NCI-H146 (cell line): Measurements from ENCODE around the gene TVP23A.
"Not testable (repeated sequence)": the region's sequence is repeated elsewhere in the genome, so short reads cannot be mapped to it uniquely, and the experiment has no call there.

Source experiments
- DNase-seq: peaks from one replicate; lab custom pipeline; 2025; lab: John Stamatoyannopoulos, UW

TVP23A gene

GRCh38 chr16:10835281-10835931, 16.8 kb upstream of the TVP23A start:
- DNase-seq: no peak

- DNase-seq: no peak
Measured at GRCh38 chr16:10834766-10835165, 16.2 kb upstream of the TVP23A start.

- DNase-seq: no peak
Measured at GRCh38 chr16:10834130-10834529, 15.5 kb upstream of the TVP23A start.

GRCh38 chr16:10833271-10833670, 14.7 kb upstream of the TVP23A start:
- no peak for DNase-seq

DNA sequence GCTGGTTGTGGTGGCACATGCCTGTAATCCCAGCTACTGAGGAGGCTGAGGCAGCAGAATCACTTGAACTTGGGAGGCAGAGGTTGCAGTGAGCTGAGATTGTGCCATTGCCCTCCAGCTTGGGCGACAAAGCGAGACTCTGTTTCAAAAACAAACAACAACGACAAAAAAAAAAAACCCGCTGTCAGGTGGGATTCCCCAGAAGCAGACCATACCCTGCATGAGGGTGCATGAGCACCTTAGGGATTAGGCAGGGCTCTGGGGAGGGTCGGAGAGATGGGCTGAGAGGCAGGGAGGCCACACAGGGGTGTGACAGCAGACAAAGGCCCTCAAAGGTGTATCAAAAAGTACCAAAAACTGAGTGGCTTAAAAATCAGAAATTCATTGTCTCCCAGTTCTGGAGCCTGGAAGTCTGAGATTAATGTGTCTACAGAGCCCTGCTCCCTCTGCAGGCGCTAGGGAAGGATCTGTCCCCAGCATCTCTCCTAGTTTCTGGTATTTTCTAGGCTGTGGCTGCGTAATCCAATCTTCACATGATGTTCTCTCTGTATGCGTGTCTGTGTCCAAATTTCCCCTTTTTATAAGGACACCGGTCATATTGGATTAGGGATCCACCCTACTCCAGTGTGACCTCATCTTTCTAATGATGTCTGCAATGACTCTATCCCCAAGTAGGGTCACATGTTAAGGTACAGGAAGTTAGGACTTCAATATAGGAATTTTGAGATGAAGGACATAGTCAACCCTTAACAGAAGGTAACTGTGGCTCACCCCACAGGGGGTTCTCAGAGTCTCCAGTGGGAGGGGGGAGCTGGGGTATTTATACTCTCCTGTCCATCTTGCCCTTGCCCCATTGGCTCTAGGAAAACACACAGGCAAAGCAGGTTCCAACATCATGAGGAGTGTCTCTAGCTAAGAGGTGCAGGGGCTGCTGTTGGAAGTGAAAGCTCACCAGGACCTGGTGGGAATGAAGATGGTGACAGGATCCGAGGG, 13.6 kb upstream of the TVP23A start:
- no peak for DNase-seq

GRCh38 chr16:10830240-10830639, 11.6 kb upstream of the TVP23A start:
- not testable (repeated sequence) for DNase-seq

DNA sequence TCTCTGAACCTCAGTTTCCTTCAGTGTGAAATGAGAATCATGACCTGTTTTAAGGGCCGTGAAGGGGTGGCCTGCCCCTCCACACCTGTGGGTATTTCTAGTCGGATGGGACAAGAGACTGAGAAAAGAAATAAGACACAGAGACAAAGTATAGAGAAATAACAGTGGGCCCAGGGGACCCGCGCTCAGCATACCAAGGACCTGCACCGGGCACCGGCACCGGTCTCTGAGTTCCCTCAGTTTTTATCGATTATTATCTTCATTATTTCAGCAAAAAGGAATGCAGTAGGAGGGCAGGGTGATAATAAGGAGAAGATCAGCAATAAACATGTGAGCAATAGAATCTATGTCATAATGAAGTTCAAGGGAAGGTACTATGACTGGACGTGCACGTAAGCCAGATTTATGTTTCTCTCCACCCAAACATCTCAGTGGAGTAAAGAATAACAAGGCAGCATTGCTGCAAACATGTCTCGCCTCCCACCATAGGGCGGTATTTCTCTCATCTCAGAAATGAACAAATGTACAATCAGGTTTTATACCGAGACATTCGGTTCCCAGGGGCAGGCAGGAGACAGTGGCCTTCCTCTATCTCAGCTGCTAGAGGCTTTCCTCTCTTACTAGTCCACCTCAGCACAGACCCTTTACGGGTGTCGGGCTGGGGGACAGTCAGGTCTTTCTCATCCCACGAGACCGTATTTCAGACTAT, 10.9 kb upstream of the TVP23A start:
- not testable (repeated sequence) for DNase-seq

GRCh38 chr16:10828851-10829366, 10.3 kb upstream of the TVP23A start:
- no peak for DNase-seq

- no peak for DNase-seq
Measured at GRCh38 chr16:10827691-10828341, 9.2 kb upstream of the TVP23A start.

GRCh38 chr16:10824111-10824893, 5.7 kb upstream of the TVP23A start:
- no peak for DNase-seq

DNA sequence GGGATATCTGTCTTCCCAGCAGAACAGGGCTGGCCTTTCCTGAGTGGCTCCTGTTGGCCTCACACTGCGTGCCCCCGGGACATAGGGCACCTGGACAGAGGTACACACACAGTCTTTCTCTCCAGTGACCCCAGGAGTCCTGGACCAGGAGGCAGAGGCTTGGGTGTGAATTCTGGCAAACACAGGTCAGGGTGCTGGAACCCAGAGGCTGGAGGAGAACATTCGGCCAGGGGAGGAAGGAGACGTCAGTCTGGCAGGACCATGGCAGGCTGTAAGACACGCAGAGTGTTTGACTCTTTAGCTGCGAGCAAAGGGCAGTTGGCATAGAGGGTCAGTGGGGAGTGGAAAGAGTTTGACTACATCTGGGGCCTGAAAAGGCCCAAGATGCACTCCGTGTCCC, 4.1 kb upstream of the TVP23A start:
- no peak for DNase-seq

GRCh38 chr16:10820546-10820945, 2.0 kb upstream of the TVP23A start:
- DNase-seq: no peak

DNA sequence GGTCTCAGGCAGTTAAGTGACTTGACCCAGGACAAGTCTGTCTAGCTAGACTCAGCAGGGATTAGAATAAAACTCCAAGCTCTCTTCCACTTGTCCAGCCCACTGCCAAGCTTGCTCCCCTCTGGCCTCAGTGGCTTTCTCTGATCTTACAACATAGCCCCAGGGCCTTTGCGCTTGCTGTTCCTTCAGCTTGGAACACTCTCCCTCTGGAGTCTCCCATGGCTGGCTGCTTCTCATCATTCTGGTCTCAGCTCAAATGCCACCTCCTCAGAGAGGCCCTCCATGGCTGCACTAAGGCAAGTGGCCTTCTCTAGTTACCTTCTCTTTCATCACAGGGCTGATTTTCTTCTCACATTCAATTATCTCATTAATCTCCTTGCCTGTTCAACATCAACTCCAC, 1.1 kb downstream of the TVP23A start:
- DNase-seq: no peak

DNA sequence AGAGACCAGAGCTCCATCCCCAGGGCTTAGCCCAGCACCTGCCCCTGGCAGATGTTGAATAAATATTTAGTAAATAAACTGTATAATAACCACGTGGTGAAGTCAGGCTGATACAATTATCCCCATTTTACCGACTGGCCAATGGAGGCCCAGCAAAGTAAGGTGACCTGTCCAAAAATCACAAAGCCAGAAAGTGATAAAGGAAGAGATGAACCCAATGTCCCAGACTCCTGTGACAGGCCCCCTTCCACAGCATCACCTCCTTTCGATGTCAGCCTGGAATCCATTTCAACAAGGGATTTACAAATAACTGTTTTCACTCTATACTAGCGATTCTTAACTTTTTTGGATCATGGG, 5.5 kb downstream of the TVP23A start:
- no peak for DNase-seq

DNA sequence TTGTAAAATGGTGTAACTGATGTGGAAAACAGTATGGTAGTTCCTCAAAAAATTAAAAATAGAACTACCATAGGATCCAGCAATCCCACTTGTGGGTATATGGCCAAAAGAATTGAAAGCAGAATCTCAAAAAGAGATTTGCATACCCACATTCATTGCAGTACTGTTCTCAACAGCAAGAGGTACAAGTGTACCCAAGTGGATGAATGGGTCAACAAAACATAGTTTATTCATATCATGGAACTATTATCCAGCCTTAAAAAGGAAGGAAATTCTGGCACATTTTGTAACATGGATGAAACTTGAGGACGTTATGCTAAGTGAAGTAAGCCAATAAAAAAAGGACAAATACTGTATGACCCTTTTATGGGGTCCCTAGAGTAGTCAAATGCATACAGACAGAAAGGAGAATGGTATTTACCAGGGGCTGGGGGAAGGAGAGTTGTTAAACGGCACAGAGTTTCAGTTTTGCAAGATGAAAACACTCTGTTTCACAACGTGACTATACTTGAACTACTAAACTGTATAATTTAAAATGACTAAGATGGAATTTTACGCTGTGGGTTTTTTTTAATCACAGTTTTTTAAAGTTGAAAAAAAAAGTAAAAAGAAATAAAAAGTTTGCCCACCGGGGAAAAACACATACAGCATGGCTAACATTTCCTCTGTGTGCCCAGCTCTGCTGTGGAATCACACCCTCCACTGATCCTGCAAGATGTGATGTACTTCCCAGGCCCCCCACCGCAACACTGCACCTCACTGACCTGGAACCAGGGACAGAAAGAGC, 6.1 kb downstream of the TVP23A start:
- no peak for DNase-seq

- no peak for DNase-seq
Measured at GRCh38 chr16:10809706-10810105, 8.9 kb downstream of the TVP23A start.

GRCh38 chr16:10808850-10809249, 9.7 kb downstream of the TVP23A start:
- DNase-seq: no peak

DNA sequence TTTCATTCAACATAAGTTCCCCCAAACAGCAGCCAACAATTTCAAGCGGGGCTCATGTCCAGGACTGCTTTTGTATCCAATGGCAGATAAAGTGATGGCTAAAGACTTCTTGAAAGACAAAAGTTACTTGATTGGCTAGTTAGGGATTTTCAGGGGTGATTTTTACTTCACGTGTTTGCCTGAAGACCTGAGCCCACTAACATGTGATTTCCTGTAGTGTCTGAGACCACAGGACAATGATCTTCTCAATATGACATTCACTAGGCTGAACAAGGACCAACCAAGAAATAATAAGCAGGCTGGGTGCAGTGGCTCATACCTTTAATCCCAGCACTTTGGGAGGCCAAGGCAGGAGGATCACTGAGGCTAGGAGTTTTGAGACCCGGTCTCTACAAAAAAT, 10.4 kb downstream of the TVP23A start:
- no peak for DNase-seq

DNA sequence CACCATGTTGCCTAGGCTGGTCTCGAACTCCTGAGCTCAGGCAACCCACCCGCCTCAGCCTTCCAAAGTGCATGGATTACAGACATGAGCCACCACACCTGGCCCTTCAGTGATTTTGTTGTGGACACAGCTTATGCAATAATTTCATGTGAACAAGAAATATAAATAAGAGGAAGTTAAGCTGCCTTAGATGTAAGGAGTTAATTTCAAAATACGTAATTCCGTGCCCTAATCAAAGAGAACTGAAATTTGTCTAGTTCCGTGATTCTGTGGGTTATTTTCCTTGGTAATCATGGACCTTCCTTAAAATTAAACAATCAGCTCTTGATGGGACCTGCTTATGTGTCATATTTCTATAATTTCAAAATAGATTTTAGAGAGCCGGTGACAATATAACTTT, 11.9 kb downstream of the TVP23A start:
- DNase-seq: no peak

- DNase-seq: no peak
Measured at GRCh38 chr16:10805334-10805733, 13.3 kb downstream of the TVP23A start.
